ENCODE measurements around the gene NPW. TPM values are rescaled to one million over a fixed set of nuclear protein-coding genes. Genes with fewer than 3 reads are reported as not detected.

The NPW gene
- total RNA-seq, 2 experiments from 2014 or later: 0.73 TPM; not detected in 1

DNA sequence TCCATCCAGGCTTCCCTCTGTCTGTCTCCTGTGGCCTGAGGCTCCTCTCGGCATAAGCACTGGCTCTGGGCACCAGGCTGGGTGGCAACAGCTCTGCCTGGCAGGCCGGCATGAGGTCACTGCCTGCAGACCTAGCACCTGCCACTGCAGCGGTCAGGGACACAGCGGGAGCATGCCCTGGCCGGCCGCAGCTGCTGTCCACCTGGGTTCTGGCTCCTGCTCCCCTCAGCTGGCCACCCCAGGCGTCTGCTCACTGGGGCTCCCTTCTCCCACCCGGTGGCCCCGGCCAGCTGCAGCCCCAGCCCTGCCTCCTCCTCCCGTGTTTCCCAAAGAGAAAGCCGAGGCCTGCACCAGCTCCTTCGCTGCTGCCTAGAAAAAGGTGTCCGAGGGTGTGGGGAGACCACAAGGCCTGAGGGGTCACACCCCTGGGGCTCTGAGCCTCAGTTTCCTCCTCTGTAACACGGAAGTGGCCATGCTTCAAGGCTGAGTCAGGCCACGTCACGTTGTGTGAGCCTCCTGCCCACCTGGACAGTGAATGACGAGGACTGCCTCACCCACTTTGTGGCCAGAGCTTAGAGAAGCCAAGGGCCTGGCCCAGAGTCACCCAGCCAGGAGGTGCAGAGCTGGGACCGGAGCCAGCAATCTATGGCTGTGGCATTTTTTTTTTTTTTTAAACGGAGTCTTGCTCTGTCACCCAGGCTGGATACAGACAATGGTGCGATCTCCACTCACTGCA lies 21.4 kb downstream of the NPW start:
- DNase-seq (no peak), ATAC-seq (no peak)
- H3K27me3 Mint-ChIP-seq (ENCODE audit: low read depth): no peaks in the 10 kb centered on the region
- no peaks in the 10 kb centered on the region for H3K36me3 Mint-ChIP-seq (ENCODE audit: low read depth)
- ChIA-PET POLR2A (interaction anchor here (0.5 to 1.7 kb wide), 3 partner anchors 114 to 1235 kb away, joined by 3 to 5 read pairs (median 3); partner anchors contain the start of gene TRAF7), CTCF (interaction anchor here (1.4 kb wide), 1 partner anchor 16 kb away, joined by 4 read pairs; no protein-coding TSS in a partner anchor)
- H3K9me3 Mint-ChIP-seq (ENCODE audit: insufficient read depth): no peaks in the 10 kb centered on the region
- H3K27ac Mint-ChIP-seq: no peak overlapping the region
- no peak overlapping the region for H3K4me3 Mint-ChIP-seq
- peaks cover 2% of the 10 kb centered on the region for H3K4me1 Mint-ChIP-seq (ENCODE audit: low read depth)

GRCh38 chr16:2042171-2042985 lies 22.8 kb downstream of the NPW start:
- no peaks in the 10 kb centered on the region for H3K9me3 Mint-ChIP-seq (ENCODE audit: insufficient read depth)
- ChIA-PET CTCF (no interaction called here), POLR2A (no interaction called here)
- ATAC-seq: no peak
- DNase-seq: no peak
- H3K4me1 Mint-ChIP-seq (ENCODE audit: low read depth): peaks cover 12% of the 10 kb centered on the region
- no peak overlapping the region for H3K27ac Mint-ChIP-seq
- H3K36me3 Mint-ChIP-seq (ENCODE audit: low read depth): no peaks in the 10 kb centered on the region
- H3K4me3 Mint-ChIP-seq: no peak overlapping the region
- no peaks in the 10 kb centered on the region for H3K27me3 Mint-ChIP-seq (ENCODE audit: low read depth)

- peaks cover 12% of the 10 kb centered on the region for H3K4me1 Mint-ChIP-seq (ENCODE audit: low read depth)
- no peak for DNase-seq
- H3K27ac Mint-ChIP-seq: no peak overlapping the region
- no peaks in the 10 kb centered on the region for H3K36me3 Mint-ChIP-seq (ENCODE audit: low read depth)
- CTCF ChIA-PET: no interaction called here
- ATAC-seq: no peak
- H3K4me3 Mint-ChIP-seq: no peak overlapping the region
- POLR2A ChIA-PET: no interaction called here
- H3K9me3 Mint-ChIP-seq (ENCODE audit: insufficient read depth): no peaks in the 10 kb centered on the region
- no peaks in the 10 kb centered on the region for H3K27me3 Mint-ChIP-seq (ENCODE audit: low read depth)
These were observed 23.5 kb downstream of the NPW start for GRCh38 chr16:2042986-2043666.

DNA sequence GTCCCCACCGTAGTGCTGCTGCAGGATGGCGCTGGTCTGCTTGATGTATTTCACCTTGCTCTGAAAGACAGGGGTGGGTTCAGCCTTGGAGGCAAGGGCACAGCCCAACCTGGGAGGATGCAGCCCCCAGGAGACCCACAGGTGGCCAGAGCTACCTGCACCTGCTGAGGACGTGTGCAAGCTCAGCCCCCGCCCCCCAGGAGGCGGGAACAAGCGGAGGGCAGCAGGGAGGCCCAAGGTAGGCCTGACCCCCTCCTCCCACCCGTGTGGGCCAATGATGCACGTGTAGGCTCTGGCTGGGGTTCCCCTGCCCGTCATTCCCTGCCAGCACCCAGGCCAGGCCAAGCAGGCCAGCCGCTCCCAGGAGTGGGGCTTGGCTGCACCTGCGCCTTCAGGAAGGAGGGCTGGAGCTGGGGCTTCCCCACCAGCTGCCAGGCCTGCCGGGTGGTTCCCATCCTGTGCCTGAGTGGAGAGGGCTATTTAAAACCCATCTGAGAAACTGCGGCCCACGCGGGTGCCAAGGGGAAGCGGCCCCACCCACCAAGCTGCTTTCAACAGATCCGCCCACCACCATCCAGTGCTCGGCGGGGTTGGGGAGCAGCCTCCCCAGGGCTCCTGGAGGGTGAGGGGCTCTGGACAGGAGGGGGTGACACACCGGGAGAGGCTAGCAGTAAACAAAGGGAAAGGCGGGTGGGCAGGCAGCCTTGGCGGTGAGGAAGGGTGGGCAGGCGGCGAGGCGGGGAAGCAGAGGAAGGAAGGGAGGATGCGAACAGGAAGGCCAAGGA lies 24.3 kb downstream of the NPW start:
- ChIA-PET CTCF (no interaction called here), POLR2A (interaction anchor here (1.0 kb wide), 1 partner anchor 40 kb away, joined by 3 read pairs; no protein-coding TSS in a partner anchor)
- Mint-ChIP-seq H3K36me3 (ENCODE audit: low read depth) (no peaks in the 10 kb centered on the region), H3K27ac (no peak overlapping the region), H3K9me3 (ENCODE audit: insufficient read depth) (no peaks in the 10 kb centered on the region), H3K4me1 (ENCODE audit: low read depth) (peaks cover 18% of the 10 kb centered on the region), H3K4me3 (no peak overlapping the region), H3K27me3 (ENCODE audit: low read depth) (no peaks in the 10 kb centered on the region)
- no peak for ATAC-seq
- no peak for DNase-seq

GRCh38 chr16:2044541-2044940 lies 25.0 kb downstream of the NPW start:
- DNase-seq: no peak
- no peak overlapping the region for H3K4me3 Mint-ChIP-seq
- ChIA-PET CTCF (no interaction called here), POLR2A (interaction anchor here (1.0 kb wide), 1 partner anchor 41 kb away, joined by 3 read pairs; no protein-coding TSS in a partner anchor)
- H3K27me3 Mint-ChIP-seq (ENCODE audit: low read depth): no peaks in the 10 kb centered on the region
- H3K4me1 Mint-ChIP-seq (ENCODE audit: low read depth): peaks cover 22% of the 10 kb centered on the region
- H3K27ac Mint-ChIP-seq: no peak overlapping the region
- H3K9me3 Mint-ChIP-seq (ENCODE audit: insufficient read depth): no peaks in the 10 kb centered on the region
- ATAC-seq: no peak
- no peaks in the 10 kb centered on the region for H3K36me3 Mint-ChIP-seq (ENCODE audit: low read depth)

DNA sequence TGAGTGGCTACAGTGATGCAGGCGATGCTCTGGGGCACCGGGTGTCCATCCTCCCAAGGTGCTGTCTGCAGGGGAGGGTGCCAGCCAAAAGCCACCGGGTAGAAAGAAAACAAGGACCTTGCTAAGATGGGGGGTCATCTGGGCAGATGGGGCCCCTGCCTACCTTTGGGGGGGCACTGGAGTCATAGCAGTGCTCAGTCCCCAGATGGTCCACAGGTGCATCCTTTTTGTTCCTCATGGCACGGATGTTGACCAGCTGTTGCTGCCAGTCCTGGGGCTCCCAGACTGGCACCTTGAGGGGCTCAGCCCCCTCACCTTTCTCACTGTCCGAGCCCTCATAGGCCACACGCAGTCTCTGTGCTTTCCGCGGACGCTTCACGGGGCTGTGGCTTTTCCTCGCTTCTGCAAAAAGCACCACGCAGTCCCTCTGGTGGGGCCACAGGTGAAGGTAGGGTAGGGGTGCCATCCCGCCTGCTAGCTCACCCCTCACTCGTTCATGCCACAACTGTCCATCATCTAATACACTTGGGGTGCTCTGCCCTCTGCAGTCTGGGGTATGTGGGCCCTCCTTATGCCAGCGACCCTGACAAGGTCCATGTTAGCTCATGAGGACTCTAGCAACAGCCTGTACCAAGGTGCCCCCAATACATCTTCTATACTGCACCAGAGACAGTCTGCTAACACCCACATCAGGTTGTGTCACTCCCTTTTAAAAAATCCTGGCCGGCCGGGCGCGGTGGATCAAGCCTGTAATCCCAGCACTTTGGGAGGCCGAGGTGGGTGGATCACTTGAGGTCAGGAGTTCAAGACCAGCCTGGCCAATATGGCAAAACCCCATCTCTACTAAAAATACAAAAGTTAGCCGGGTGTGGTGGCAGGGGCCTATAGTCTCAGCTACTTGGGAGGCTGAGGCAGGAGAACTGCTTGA lies 26.6 kb downstream of the NPW start:
- peaks cover 22% of the 10 kb centered on the region for H3K4me1 Mint-ChIP-seq (ENCODE audit: low read depth)

DNA sequence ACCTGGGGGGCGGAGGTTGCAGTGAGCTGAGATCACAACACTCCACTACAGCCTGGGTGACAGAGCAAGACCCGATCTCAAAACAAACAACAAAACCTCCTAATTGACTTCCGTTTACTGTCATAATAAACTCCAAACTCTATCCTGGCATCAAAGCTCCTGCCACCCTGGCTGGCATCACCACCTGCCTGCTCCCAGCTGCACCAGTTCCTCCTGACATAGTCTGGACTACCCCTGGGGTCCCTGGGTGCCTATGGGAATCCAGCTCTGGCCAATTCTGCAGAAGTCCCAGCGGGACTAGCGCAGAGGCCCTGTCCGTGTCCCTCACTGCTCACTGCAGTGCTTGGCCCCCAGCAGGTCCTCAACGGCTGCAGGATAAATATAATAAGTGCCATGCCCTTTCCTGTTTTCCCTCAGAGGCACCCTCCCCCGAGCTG lies 27.3 kb downstream of the NPW start:
- DNase-seq (no peak), ATAC-seq (peak; percentile 6)
- Mint-ChIP-seq H3K4me1 (ENCODE audit: low read depth) (peaks cover 22% of the 10 kb centered on the region), H3K36me3 (ENCODE audit: low read depth) (peaks cover 3% of the 10 kb centered on the region), H3K9me3 (ENCODE audit: insufficient read depth) (no peaks in the 10 kb centered on the region), H3K27me3 (ENCODE audit: low read depth) (no peaks in the 10 kb centered on the region), H3K27ac (peak overlapping the region; percentile 86), H3K4me3 (peak overlapping the region; percentile 94)
- CTCF ChIA-PET: interaction anchor here (0.8 to 2.3 kb wide), 5 partner anchors 25 to 107 kb away, joined by 3 to 17 read pairs (median 9); no protein-coding TSS in a partner anchor
- POLR2A ChIA-PET: interaction anchor here (0.9 to 1.8 kb wide), 3 partner anchors 39 to 265 kb away, joined by 3 to 5 read pairs (median 5); partner anchors contain the start of genes NUBP2, SPSB3 and TRAF7

More for the DNA sequence above, 26.6 kb downstream of the NPW start:
- no peaks in the 10 kb centered on the region for H3K9me3 Mint-ChIP-seq (ENCODE audit: insufficient read depth)
- H3K27me3 Mint-ChIP-seq (ENCODE audit: low read depth): no peaks in the 10 kb centered on the region
- H3K4me3 Mint-ChIP-seq: peak overlapping the region; percentile 94
- no peak overlapping the region for H3K27ac Mint-ChIP-seq
- CTCF ChIA-PET: interaction anchor here (0.8 to 2.3 kb wide), 5 partner anchors 24 to 108 kb away, joined by 3 to 17 read pairs (median 9); no protein-coding TSS in a partner anchor
- ATAC-seq: no peak
- H3K36me3 Mint-ChIP-seq (ENCODE audit: low read depth): peaks cover under 1% of the 10 kb centered on the region
- DNase-seq: no peak
- POLR2A ChIA-PET: interaction anchor here (1.1 kb wide), 1 partner anchor 109 kb away, joined by 5 read pairs; the partner anchor contains the start of gene TRAF7

DNA sequence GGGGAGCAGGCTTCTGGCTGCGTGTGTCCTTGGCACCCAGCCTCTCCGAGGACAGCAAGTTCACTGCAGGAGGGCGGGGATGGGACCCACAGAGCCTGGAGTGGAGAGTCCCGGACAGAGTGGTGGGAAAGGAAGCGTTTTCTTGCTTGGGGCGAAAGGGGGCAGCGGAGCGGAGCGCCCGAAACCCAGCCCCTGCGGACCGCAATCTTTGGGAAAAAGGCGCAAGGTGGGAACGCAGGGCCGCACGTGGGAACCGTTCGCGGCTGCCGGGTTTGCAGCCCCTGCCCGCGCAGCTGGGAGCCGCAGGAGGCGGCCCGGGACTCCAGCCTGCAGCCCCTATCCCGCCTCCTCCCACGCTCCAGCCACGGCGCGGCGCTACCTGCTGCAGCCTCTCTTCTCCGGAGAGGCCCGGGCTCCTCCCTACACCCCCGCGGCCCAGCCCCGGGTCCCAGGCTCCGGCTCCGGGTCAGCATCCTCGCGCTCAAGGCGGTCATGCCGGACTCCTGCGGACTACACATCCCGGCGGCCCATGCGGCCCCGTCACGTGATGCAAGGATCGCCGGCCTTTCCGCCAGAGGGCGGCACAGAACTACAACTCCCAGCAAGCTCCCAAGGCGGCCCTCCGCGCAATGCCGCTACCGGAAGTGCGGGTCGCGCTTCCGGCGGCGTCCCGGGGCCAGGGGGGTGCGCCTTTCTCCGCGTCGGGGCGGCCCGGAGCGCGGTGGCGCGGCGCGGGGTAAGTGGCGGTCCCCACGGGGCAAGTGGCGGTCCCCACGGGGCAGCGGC lies 27.9 kb downstream of the NPW start, which contains the start of the genes NTHL1 and TSC2:
Gene NTHL1 (minus strand): TSS at position 505 of the 786 bp plus-strand sequence. CDS start 11 bp downstream, at position 494.
Gene TSC2 (plus strand): TSS at position 656 of the 786 bp plus-strand sequence. CDS start 631 bp downstream, outside the sequence.
- POLR2A ChIA-PET: interaction anchor here (0.6 to 1.8 kb wide), 4 partner anchors 39 to 293 kb away, joined by 3 to 14 read pairs (median 4); partner anchors contain the start of genes NUBP2, SPSB3 and TRAF7

GRCh38 chr16:2048116-2048543 lies 28.5 kb downstream of the NPW start:
- ChIA-PET CTCF (interaction anchor here (0.7 to 2.3 kb wide), 6 partner anchors 14 to 203 kb away, joined by 3 to 17 read pairs (median 7); partner anchors contain the start of gene ECI1), POLR2A (interaction anchor here (0.6 to 1.8 kb wide), 4 partner anchors 40 to 292 kb away, joined by 3 to 14 read pairs (median 4); partner anchors contain the start of genes GFER and TRAF7)
- Mint-ChIP-seq H3K27me3 (ENCODE audit: low read depth) (no peaks in the 10 kb centered on the region), H3K9me3 (ENCODE audit: insufficient read depth) (no peaks in the 10 kb centered on the region), H3K4me3 (peak overlapping the region; percentile 94), H3K27ac (peak overlapping the region; percentile 75), H3K4me1 (ENCODE audit: low read depth) (peaks cover 22% of the 10 kb centered on the region), H3K36me3 (ENCODE audit: low read depth) (peaks cover 3% of the 10 kb centered on the region)
- no peak for DNase-seq
- no peak for ATAC-seq

More for the DNA sequence above, 27.9 kb downstream of the NPW start, which contains the start of the genes NTHL1 and TSC2:
- peaks cover 3% of the 10 kb centered on the region for H3K36me3 Mint-ChIP-seq (ENCODE audit: low read depth)
- H3K9me3 Mint-ChIP-seq (ENCODE audit: insufficient read depth): no peaks in the 10 kb centered on the region
- peak within 1 kb of the TSS; percentile 94 for H3K4me3 Mint-ChIP-seq
- ATAC-seq (peak; percentile 93), DNase-seq (peak; percentile 97)
- H3K27me3 Mint-ChIP-seq (ENCODE audit: low read depth): no peaks in the 10 kb centered on the region
- H3K4me1 Mint-ChIP-seq (ENCODE audit: low read depth): peaks cover 22% of the 10 kb centered on the region
- peak within 1 kb of the TSS; percentile 86 for H3K27ac Mint-ChIP-seq
- CTCF ChIA-PET: interaction anchor here (0.7 to 2.3 kb wide), 7 partner anchors 15 to 204 kb away, joined by 3 to 17 read pairs (median 5); partner anchors contain the start of gene ECI1

All from activated CD8-positive, alpha-beta T cell treated with anti-CD3 and anti-CD28 coated beads, Interleukin-2, amount 10 ng/mL, durations not matched to agents 7 days and 5 days (primary cell).